Stimulated activated CD8-positive, alpha-beta memory T cell treated with anti-CD3 and anti-CD28 coated beads, Interleukin-4, amount 100 ng/mL, for 48 hours (primary cell): ENCODE data around the gene CUX1.

Experiments used
- DNase-seq: peaks from one replicate; pipeline ENCODE4 v3.0.0-alpha.2; 2020

The CUX1 gene

GRCh38 chr7:101898106-101898505 is 80.7 kb downstream of the CUX1 start:
- no peak for DNase-seq

GRCh38 chr7:101899616-101900015 is 82.2 kb downstream of the CUX1 start:
- DNase-seq: no peak

GRCh38 chr7:101900103-101900502 is 82.7 kb downstream of the CUX1 start:
- DNase-seq: no peak

GRCh38 chr7:101901661-101902491 is 84.5 kb downstream of the CUX1 start:
- no peak for DNase-seq

- no peak for DNase-seq
Measured at GRCh38 chr7:101902680-101903514, 85.5 kb downstream of the CUX1 start.

GRCh38 chr7:101903515-101903868 is 86.1 kb downstream of the CUX1 start:
- no peak for DNase-seq

- no peak for DNase-seq
Measured at GRCh38 chr7:101904019-101904418, 86.6 kb downstream of the CUX1 start.

GRCh38 chr7:101905203-101905865 is 87.9 kb downstream of the CUX1 start:
- no peak for DNase-seq

- DNase-seq: no peak
Measured at GRCh38 chr7:101906291-101907240, 89.1 kb downstream of the CUX1 start.

GRCh38 chr7:101910991-101911799 is 93.8 kb downstream of the CUX1 start:
- DNase-seq: no peak

GRCh38 chr7:101911800-101912715 is 94.6 kb downstream of the CUX1 start:
- DNase-seq: no peak

GRCh38 chr7:101912716-101913110 is 95.3 kb downstream of the CUX1 start:
- no peak for DNase-seq

- no peak for DNase-seq
Measured at GRCh38 chr7:101913247-101913721, 95.9 kb downstream of the CUX1 start.

GRCh38 chr7:101913851-101914250 is 96.4 kb downstream of the CUX1 start:
- no peak for DNase-seq

- DNase-seq: no peak
Measured at GRCh38 chr7:101915000-101915399, 97.6 kb downstream of the CUX1 start.

- no peak for DNase-seq
Measured at GRCh38 chr7:101916041-101916800, 98.8 kb downstream of the CUX1 start.

GRCh38 chr7:101916876-101917275 is 99.5 kb downstream of the CUX1 start:
- DNase-seq: no peak

- DNase-seq: no peak
Measured at GRCh38 chr7:101917566-101917965, 100.1 kb downstream of the CUX1 start.

- no peak for DNase-seq
Measured at GRCh38 chr7:101918426-101918825, 101.0 kb downstream of the CUX1 start.
